WI38 (cell line): ENCODE results near the gene DNAJB6.

Source experiments
- H3K4me3 ChIP-seq: 2 replicates; pipeline ENCODE4 v1.5.1; 2011; ENCODE audit warnings: low read depth, mild to moderate bottlenecking, control low read depth, low read length
- CTCF ChIP-seq: IDR thresholded peaks from 2 replicates; pipeline ENCODE4 v1.5.1; 2012; ENCODE audit warnings: low read depth, mild to moderate bottlenecking, control low read depth, low read length

The DNAJB6 gene

GRCh38 chr7:157440346-157441022 is 103.7 kb downstream of the DNAJB6 start:
- no peak overlapping the region for H3K4me3 ChIP-seq
- no peak for TF ChIP-seq CTCF

GRCh38 chr7:157441023-157441399 is 104.2 kb downstream of the DNAJB6 start:
- no peak overlapping the region for H3K4me3 ChIP-seq
- TF ChIP-seq CTCF: no peak

GRCh38 chr7:157442456-157442855 is 105.7 kb downstream of the DNAJB6 start:
- H3K4me3 ChIP-seq: no peak overlapping the region
- TF ChIP-seq CTCF: no peak

- H3K4me3 ChIP-seq: no peak overlapping the region
- no peak for TF ChIP-seq CTCF
Observed at GRCh38 chr7:157442993-157443831, 106.4 kb downstream of the DNAJB6 start.

- no peak for TF ChIP-seq CTCF
Observed at GRCh38 chr7:157444011-157444842, 107.4 kb downstream of the DNAJB6 start.

GRCh38 chr7:157444843-157445135 is 108.0 kb downstream of the DNAJB6 start:
- TF ChIP-seq CTCF: no peak
- H3K4me3 ChIP-seq: no peak overlapping the region

More at GRCh38 chr7:157444011-157444842, 107.4 kb downstream of the DNAJB6 start:
- H3K4me3 ChIP-seq: no peak overlapping the region
